AG09309 (cell line): ENCODE data around the gene RAB33A.

Source experiments
- DNase-seq: peaks from one replicate; pipeline ENCODE4 v3.0.0-alpha.2; 2010; ENCODE audit warnings: low read depth
- H3K4me3 ChIP-seq: 2 replicates; pipeline ENCODE4 v1.5.1; 2011; ENCODE audit warnings: mild to moderate bottlenecking, low read depth, low read length, moderate library complexity; ENCODE audit not compliant: control insufficient read depth
- CTCF ChIP-seq: IDR thresholded peaks from 2 replicates; pipeline ENCODE4 v1.5.1; 2011; ENCODE audit warnings: mild to moderate bottlenecking, low read depth, low read length, inconsistent platforms; ENCODE audit not compliant: insufficient read depth, control insufficient read depth; ENCODE audit errors: missing control alignments

The RAB33A gene

DNA sequence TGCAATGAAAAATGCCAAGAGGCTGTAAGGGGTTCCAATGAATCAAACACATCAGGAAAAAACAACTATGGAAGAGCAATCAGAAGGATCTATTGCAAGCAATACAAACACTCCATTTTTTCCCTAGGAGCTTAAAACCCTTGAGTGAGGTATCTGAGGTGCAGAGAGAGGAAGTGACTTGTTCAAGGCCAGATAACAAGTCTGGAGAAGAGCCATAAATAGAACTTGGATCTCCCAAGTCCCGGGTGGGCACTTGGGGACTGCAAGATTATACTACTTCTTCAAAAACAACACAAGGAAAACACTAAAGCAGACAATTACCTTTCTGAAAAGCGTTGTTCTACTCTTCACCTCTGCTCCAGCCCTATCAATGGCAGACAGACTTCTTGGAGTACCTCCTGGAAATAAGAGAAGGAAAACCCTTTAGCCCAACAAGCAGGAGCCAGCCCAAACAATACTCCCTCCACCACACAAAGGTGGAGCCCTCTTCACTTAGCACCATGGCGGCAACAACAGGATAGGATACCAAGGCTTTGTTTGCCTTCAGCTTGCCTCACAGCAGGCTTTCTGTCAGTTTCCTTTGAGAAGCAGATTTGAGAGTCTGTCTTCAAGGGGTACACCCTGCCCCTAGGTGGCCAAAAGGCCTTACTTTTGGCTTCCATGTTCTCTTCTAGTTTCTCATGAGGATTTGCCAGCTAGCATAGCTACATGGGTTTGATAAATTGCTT is 32.1 kb upstream of the RAB33A start:
- no peak for DNase-seq
- no peak overlapping the region for H3K4me3 ChIP-seq
- no peak for TF ChIP-seq CTCF

- DNase-seq: no peak
- no peak overlapping the region for H3K4me3 ChIP-seq
- TF ChIP-seq CTCF: no peak
These were observed 27.3 kb upstream of the RAB33A start for GRCh38 chrX:130144509-130144908.

- no peak for TF ChIP-seq CTCF
- no peak overlapping the region for H3K4me3 ChIP-seq
- no peak for DNase-seq
These were observed 26.6 kb upstream of the RAB33A start for GRCh38 chrX:130145123-130145522.

DNA sequence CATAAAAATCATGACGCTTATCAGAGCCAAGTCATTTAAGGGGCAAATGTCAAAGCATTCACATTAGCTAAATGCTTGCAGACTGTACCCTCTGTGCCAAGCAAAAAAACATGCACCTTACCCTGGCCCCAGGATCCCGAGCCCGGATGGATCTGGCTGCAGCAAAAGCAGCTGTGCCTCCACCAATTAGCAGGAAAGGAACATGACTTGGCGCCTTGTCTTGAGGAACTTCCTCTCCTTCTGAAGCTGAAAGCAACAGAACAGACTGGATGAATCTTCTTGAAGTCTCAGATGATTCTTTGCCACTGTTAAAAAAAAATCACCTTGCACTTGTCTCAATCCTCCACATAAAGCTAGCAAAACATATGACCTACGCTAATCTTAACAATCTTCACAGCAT is 24.1 kb upstream of the RAB33A start:
- no peak for TF ChIP-seq CTCF

GRCh38 chrX:130155564-130155963 is 16.2 kb upstream of the RAB33A start:
- no peak overlapping the region for H3K4me3 ChIP-seq
- no peak for TF ChIP-seq CTCF
- no peak for DNase-seq

More for the DNA sequence above, 24.1 kb upstream of the RAB33A start:
- DNase-seq: no peak
- no peak overlapping the region for H3K4me3 ChIP-seq

DNA sequence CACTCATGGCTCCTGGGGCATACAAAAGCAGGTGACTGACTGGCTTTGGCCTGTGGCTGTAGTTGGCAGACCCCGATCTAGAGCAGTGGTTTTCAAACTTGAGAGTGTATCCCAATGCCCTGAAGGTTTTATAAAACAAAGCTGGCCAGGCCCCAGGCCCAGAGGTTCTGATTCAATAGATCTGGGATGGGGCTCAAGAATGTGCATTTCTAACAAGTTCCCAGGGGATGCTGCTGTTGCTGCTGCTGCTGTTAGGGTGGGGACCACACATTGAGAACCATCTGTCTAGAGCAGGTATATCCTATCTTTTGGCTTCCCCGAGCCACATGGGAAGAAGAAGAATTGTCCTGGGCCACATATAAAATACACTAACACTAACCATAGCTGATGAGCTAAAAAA is 13.5 kb upstream of the RAB33A start:
- no peak for TF ChIP-seq CTCF
- no peak for DNase-seq
- H3K4me3 ChIP-seq: no peak overlapping the region
